ENCODE results near the gene COTL1. TPM values are rescaled to one million over a fixed set of nuclear protein-coding genes. Genes with fewer than 3 reads are reported as not detected.

The COTL1 gene
- total and polyA plus RNA-seq, 9 of the 15 experiments (the other 6 are each of a cell fraction or from before 2014, with no cell fraction given): 27.7 to 185 (median 72.5) TPM

DNA sequence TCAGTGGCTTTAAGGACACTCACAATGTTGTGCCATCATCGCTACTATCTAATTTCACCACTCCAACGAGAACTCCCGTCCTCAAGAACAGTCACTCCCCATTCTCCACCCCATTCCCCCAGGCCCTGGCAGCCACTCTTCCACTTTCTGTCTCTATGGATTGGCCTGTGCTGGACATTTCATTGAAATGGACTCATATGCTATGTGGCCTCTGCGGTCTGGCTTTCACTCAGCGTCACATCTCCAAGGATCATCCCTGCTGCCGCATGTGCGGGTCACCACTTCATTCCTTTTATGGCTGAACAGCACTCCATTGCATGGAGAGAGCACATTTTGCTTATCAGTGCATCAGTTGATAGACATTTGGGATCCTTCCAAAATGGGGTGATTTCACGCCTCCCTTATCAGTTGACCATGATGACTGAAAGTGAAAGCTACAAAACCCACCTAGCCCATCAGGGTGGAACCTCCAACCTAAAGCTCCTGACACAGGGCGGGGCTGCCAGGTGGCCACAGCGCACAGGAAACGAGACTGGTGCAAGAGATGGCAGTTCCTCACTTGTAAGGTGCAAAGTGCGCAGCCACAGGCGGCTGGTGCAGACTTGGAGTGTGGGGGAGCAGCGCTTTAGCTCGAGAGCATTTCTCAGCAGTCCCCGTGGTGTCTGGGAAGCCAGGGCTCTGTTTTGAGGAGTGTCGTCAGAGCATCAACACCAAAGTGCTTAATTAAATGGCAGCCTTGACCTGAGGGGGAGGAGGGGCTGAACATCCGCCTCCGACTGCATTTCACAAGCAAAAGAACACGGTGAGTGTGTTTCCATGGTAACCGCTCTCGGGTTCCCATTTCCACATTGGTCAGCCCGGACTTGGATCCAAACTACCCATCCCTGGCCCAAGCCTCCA lies 23.8 kb downstream of the COTL1 start (continued):
- TF ChIP-seq RHOXF2B (CRISPR knock-in tag; conservative IDR thresholded peaks at IDR 0.05): no peak
- TF ChIP-seq LARP7 (IDR thresholded peaks at IDR 0.05): no peak
- no peak for TF ChIP-seq PBX2 (CRISPR knock-in tag; IDR thresholded peaks at IDR 0.05; ENCODE audit: low read depth)
- TF ChIP-seq PBX2 (tag; conservative IDR thresholded peaks at IDR 0.05; ENCODE audit: low read depth): peak; percentile 96
- no peak for TF ChIP-seq ELK3 (CRISPR knock-in tag; IDR thresholded peaks at IDR 0.05)
- TF ChIP-seq POLR2H (tag; IDR thresholded peaks at IDR 0.05; ENCODE audit: low read depth): no peak
- no peak for TF ChIP-seq SAFB2 (IDR thresholded peaks at IDR 0.05; ENCODE audit: borderline replicate concordance, low read depth, low read length, severe bottlenecking)
- TF ChIP-seq ZNF12 (CRISPR knock-in tag; IDR thresholded peaks at IDR 0.05): no peak
- TF ChIP-seq, protein P1, sequence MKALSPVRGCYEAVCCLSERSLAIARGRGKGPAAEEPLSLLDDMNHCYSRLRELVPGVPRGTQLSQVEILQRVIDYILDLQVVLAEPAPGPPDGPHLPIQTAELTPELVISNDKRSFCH (CRISPR knock-in tag; IDR thresholded peaks at IDR 0.05): no peak
- TF ChIP-seq, protein P1 (tag; IDR thresholded peaks at IDR 0.05): peak; percentile 93
- TF ChIP-seq, protein P2, sequence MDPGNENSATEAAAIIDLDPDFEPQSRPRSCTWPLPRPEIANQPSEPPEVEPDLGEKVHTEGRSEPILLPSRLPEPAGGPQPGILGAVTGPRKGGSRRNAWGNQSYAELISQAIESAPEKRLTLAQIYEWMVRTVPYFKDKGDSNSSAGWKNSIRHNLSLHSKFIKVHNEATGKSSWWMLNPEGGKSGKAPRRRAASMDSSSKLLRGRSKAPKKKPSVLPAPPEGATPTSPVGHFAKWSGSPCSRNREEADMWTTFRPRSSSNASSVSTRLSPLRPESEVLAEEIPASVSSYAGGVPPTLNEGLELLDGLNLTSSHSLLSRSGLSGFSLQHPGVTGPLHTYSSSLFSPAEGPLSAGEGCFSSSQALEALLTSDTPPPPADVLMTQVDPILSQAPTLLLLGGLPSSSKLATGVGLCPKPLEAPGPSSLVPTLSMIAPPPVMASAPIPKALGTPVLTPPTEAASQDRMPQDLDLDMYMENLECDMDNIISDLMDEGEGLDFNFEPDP (CRISPR knock-in tag; IDR thresholded peaks at IDR 0.05): no peak
- TF ChIP-seq, protein P3, sequence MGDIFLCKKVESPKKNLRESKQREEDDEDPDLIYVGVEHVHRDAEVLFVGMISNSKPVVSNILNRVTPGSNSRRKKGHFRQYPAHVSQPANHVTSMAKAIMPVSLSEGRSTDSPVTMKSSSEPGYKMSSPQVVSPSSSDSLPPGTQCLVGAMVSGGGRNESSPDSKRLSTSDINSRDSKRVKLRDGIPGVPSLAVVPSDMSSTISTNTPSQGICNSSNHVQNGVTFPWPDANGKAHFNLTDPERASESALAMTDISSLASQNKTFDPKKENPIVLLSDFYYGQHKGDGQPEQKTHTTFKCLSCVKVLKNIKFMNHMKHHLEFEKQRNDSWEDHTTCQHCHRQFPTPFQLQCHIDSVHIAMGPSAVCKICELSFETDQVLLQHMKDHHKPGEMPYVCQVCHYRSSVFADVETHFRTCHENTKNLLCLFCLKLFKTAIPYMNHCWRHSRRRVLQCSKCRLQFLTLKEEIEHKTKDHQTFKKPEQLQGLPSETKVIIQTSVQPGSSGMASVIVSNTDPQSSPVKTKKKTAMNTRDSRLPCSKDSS (IDR thresholded peaks at IDR 0.05; ENCODE audit: low read depth, partially characterized antibody): no peak
- TF ChIP-seq, protein P4, sequence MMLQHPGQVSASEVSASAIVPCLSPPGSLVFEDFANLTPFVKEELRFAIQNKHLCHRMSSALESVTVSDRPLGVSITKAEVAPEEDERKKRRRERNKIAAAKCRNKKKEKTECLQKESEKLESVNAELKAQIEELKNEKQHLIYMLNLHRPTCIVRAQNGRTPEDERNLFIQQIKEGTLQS (IDR thresholded peaks at IDR 0.05): peak; percentile 83; the same call in 1 of the 2 replicates
- TF ChIP-seq, protein P4 (CRISPR knock-in tag; conservative IDR thresholded peaks at IDR 0.05): peak; percentile 73; the same call in 1 of the 2 replicates
- peak; percentile 74 for TF ChIP-seq NCOR1 (IDR thresholded peaks at IDR 0.05)
- no peak for TF ChIP-seq HDAC8 (tag; IDR thresholded peaks at IDR 0.05)

All from K562 (cell line).